BE2C (cell line): Measurements from ENCODE around the gene RNF186.
A peak's percentile ranks its signal among the peaks of the same experiment; 100 is the strongest.

Source experiments
- DNase-seq: peaks from one replicate; pipeline ENCODE4 v3.0.0-alpha.2; 2020
- H3K27me3 ChIP-seq: fragments of 250-450 bp; sonication (Bioruptor Pico); 2 replicates; pipeline ENCODE4 v1.5.1; 2020; ENCODE audit warnings: mild to moderate bottlenecking
- H3K36me3 ChIP-seq: fragments of 250-450 bp; sonication (Bioruptor Pico); 2 replicates; pipeline ENCODE4 v1.5.1; 2020; ENCODE audit warnings: mild to moderate bottlenecking
- H3K4me1 ChIP-seq: fragments of 250-450 bp; sonication (Bioruptor Pico); 2 replicates; pipeline ENCODE4 v1.5.1; 2020
- H3K4me3 ChIP-seq: 2 replicates; pipeline ENCODE4 v1.5.1; 2011; ENCODE audit warnings: low read depth, low read length
- H3K9me3 ChIP-seq: fragments of 250-450 bp; sonication (Bioruptor Pico); 2 replicates; pipeline ENCODE4 v1.5.1; 2020
- CTCF ChIP-seq: IDR thresholded peaks from 2 replicates; pipeline ENCODE4 v1.5.1; 2012; ENCODE audit warnings: mild to moderate bottlenecking, low read depth, low read length

Gene RNF186

DNA sequence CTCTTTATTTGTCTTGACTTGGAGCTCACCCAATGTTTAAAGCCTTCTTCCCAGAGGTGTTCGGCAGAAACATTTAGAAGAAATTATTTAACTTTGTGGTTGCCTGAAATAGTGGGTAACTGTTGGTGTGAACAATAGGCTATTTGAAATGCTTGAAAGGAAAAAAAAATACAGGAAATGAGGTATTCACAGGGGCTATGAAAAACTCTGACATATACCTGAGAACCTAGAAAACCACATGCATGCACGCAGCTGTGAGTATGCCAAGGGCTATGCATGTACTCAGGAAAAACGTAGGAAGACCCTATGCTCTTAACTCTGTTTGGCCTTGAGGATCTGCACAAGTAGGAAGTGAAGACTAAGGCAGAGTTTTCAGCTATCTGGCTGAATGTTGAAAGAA, 16.4 kb upstream of the RNF186 start:
- no peaks in the 10 kb centered on the region for H3K27me3 ChIP-seq
- H3K4me3 ChIP-seq = no peak overlapping the region
- H3K4me1 ChIP-seq = no peaks in the 10 kb centered on the region
- no peak for DNase-seq
- TF ChIP-seq CTCF = no peak
- no peaks in the 10 kb centered on the region for H3K36me3 ChIP-seq
- H3K9me3 ChIP-seq = no peaks in the 10 kb centered on the region

DNA sequence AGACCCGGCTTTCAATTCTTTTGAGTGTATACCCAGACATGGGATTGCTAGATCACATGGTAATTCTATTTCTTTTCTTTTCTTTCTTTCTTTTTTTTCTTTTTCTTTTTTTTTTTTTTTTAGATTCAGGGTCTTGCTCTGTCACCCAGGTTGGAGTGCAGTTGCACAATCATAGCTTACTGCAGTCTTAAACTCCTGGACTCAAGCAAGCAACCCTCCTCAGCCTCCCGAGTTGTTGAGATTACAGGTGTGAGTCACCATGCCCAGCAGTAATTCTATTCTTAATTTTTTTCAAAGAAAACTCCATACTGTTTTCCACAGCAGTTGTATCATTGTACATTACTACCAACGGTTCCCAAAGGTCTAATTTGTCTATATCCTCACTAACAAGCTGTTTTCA, 13.5 kb upstream of the RNF186 start:
- TF ChIP-seq CTCF = no peak
- Histone ChIP-seq H3K4me1 (no peaks in the 10 kb centered on the region), H3K9me3 (no peaks in the 10 kb centered on the region), H3K27me3 (no peaks in the 10 kb centered on the region), H3K4me3 (no peak overlapping the region), H3K36me3 (no peaks in the 10 kb centered on the region)
- no peak for DNase-seq

- H3K36me3 ChIP-seq = no peaks in the 10 kb centered on the region
- peak; percentile 13 for DNase-seq
- H3K4me3 ChIP-seq = no peak overlapping the region
- H3K9me3 ChIP-seq = no peaks in the 10 kb centered on the region
- TF ChIP-seq CTCF = no peak
- no peaks in the 10 kb centered on the region for H3K27me3 ChIP-seq
- H3K4me1 ChIP-seq = no peaks in the 10 kb centered on the region
These were observed 10.2 kb upstream of the RNF186 start for GRCh38 chr1:19825298-19825697.

GRCh38 chr1:19824541-19824940, 9.5 kb upstream of the RNF186 start:
- no peak for TF ChIP-seq CTCF
- no peaks in the 10 kb centered on the region for H3K27me3 ChIP-seq
- H3K36me3 ChIP-seq = no peaks in the 10 kb centered on the region
- DNase-seq = no peak
- no peaks in the 10 kb centered on the region for H3K4me1 ChIP-seq
- no peaks in the 10 kb centered on the region for H3K9me3 ChIP-seq
- H3K4me3 ChIP-seq = no peak overlapping the region

GRCh38 chr1:19824036-19824435, 9.0 kb upstream of the RNF186 start:
- Histone ChIP-seq H3K27me3 (no peaks in the 10 kb centered on the region), H3K4me3 (no peak overlapping the region), H3K36me3 (no peaks in the 10 kb centered on the region), H3K4me1 (no peaks in the 10 kb centered on the region), H3K9me3 (no peaks in the 10 kb centered on the region)
- DNase-seq = no peak
- no peak for TF ChIP-seq CTCF

GRCh38 chr1:19819701-19820100, 4.6 kb upstream of the RNF186 start:
- Histone ChIP-seq H3K9me3 (no peaks in the 10 kb centered on the region), H3K4me3 (no peak overlapping the region), H3K36me3 (no peaks in the 10 kb centered on the region), H3K4me1 (no peaks in the 10 kb centered on the region), H3K27me3 (no peaks in the 10 kb centered on the region)
- no peak for TF ChIP-seq CTCF
- no peak for DNase-seq
